Calu3 (cell line): ENCODE data around the gene EMC9. TPM values are rescaled to one million over a fixed set of nuclear protein-coding genes. Genes with fewer than 3 reads are reported as not detected.

Experiments
- BruUV-seq: library from RNA; stranded (reverse); fragments of 400-500 nt; replicated peaks from 2 replicates; lab custom pipeline; 2021; lab: Mats Ljungman, UMichigan
- CTCF ChIA-PET: fragments of 300-600 bp; sonication (Branson Sonifier 250); formaldehyde crosslinking; loops from one replicate; lab custom pipeline; 2022; ENCODE audit warnings: antibody characterized with exemption; lab: Charles Lee
- DNase-seq: peaks from one replicate; pipeline ENCODE4 v3.0.0; 2022
- H3K27ac Mint-ChIP-seq: one replicate; pipeline ENCODE4 v1.8.0; 2022; ENCODE audit warnings: mixed read lengths; ENCODE audit not compliant: unreplicated experiment
- H3K27me3 Mint-ChIP-seq: one replicate; pipeline ENCODE4 v1.8.0; 2022; ENCODE audit warnings: mixed read lengths; ENCODE audit not compliant: unreplicated experiment
- H3K36me3 Mint-ChIP-seq: one replicate; pipeline ENCODE4 v1.8.0; 2022; ENCODE audit warnings: mild to moderate bottlenecking, moderate library complexity, mixed read lengths; ENCODE audit not compliant: insufficient read depth, unreplicated experiment
- H3K4me1 Mint-ChIP-seq: one replicate; pipeline ENCODE4 v1.8.0; 2022; ENCODE audit warnings: mild to moderate bottlenecking, low read depth, mixed read lengths; ENCODE audit not compliant: unreplicated experiment
- H3K4me3 Mint-ChIP-seq: one replicate; pipeline ENCODE4 v1.8.0; 2022; ENCODE audit warnings: mild to moderate bottlenecking, low read depth, moderate library complexity, mixed read lengths; ENCODE audit not compliant: unreplicated experiment
- H3K9me3 Mint-ChIP-seq: one replicate; pipeline ENCODE4 v1.8.0; 2022; ENCODE audit warnings: low read depth, mixed read lengths; ENCODE audit not compliant: unreplicated experiment
- intact Hi-C: fragments of 100-400 bp; cut with micrococcal nuclease; formaldehyde crosslinking; loops from one replicate; pipeline ENCODE4 v1.10.0; 2022; ENCODE audit not compliant: unreplicated experiment
- total RNA-seq: library from RNA; stranded (reverse); gene quantifications from 2 replicates; pipeline ENCODE4 v1.2.3, GENCODE V29; 2022
- TF ChIP-seq, protein P1 (sequence below): fragments of 200-600 bp; IDR thresholded peaks from one replicate; pipeline ENCODE4 v1.8.0; 2022; ENCODE audit warnings: antibody characterized with exemption; ENCODE audit not compliant: unreplicated experiment

Gene EMC9
- total RNA-seq, 1 experiment from 2014 or later: 38.0 TPM

- Mint-ChIP-seq H3K9me3 (no peaks in the 10 kb centered on the region), H3K4me3 (no peak within 1 kb of the TSS), H3K27me3 (no peaks in the 10 kb centered on the region), H3K27ac (no peak within 1 kb of the TSS), H3K36me3 (peaks cover 5% of the 10 kb centered on the region), H3K4me1 (peaks cover 6% of the 10 kb centered on the region)
- TF ChIP-seq, protein P1, sequence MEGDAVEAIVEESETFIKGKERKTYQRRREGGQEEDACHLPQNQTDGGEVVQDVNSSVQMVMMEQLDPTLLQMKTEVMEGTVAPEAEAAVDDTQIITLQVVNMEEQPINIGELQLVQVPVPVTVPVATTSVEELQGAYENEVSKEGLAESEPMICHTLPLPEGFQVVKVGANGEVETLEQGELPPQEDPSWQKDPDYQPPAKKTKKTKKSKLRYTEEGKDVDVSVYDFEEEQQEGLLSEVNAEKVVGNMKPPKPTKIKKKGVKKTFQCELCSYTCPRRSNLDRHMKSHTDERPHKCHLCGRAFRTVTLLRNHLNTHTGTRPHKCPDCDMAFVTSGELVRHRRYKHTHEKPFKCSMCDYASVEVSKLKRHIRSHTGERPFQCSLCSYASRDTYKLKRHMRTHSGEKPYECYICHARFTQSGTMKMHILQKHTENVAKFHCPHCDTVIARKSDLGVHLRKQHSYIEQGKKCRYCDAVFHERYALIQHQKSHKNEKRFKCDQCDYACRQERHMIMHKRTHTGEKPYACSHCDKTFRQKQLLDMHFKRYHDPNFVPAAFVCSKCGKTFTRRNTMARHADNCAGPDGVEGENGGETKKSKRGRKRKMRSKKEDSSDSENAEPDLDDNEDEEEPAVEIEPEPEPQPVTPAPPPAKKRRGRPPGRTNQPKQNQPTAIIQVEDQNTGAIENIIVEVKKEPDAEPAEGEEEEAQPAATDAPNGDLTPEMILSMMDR: no peak
- CTCF ChIA-PET: no interaction called here
- no peak for DNase-seq
- intact Hi-C loops: no loop called here
- no TSS peak for BruUV-seq
Observed at GRCh38 chr14:24130380-24130716, 11.0 kb downstream of the EMC9 start, which contains the start of gene FITM1. Gene FITM1 (plus strand): TSS chr14:24130659. CDS start chr14:24131564, 905 bp downstream.

GRCh38 chr14:24129410-24129998 lies 11.9 kb downstream of the EMC9 start:
- CTCF ChIA-PET: no interaction called here
- Mint-ChIP-seq H3K9me3 (no peaks in the 10 kb centered on the region), H3K27ac (no peak overlapping the region), H3K4me1 (no peaks in the 10 kb centered on the region), H3K27me3 (no peaks in the 10 kb centered on the region), H3K4me3 (no peak overlapping the region), H3K36me3 (peaks cover 4% of the 10 kb centered on the region)
- no peak for DNase-seq
- no TSS peak for BruUV-seq
- TF ChIP-seq, protein P1: no peak
- intact Hi-C loops: no loop called here

DNA sequence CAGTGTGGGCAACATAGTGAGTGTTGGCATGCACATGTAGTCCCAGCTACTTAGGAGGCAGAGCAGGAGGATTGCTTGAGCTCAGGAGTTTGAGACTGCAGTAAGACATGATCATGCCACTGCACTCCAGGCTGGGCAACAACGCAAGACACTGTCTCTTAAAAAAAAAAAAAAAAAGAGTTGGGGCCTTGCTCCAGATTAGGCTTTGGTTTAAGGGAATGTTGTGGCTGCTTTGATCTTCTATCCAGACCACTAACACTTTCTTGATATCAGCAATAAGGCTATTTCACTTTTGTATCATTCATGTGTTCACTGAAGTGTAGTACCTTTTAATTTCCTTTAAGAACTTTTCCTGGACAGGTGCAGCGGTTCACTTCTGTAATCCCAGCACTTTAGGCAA lies 13.7 kb downstream of the EMC9 start:
- no TSS peak for BruUV-seq
- Mint-ChIP-seq H3K9me3 (no peaks in the 10 kb centered on the region), H3K27me3 (no peaks in the 10 kb centered on the region), H3K36me3 (peaks cover 13% of the 10 kb centered on the region), H3K27ac (no peak overlapping the region), H3K4me3 (no peak overlapping the region), H3K4me1 (no peaks in the 10 kb centered on the region)
- intact Hi-C loops: no loop called here
- TF ChIP-seq, protein P1: no peak
- CTCF ChIA-PET: no interaction called here
- DNase-seq: no peak

DNA sequence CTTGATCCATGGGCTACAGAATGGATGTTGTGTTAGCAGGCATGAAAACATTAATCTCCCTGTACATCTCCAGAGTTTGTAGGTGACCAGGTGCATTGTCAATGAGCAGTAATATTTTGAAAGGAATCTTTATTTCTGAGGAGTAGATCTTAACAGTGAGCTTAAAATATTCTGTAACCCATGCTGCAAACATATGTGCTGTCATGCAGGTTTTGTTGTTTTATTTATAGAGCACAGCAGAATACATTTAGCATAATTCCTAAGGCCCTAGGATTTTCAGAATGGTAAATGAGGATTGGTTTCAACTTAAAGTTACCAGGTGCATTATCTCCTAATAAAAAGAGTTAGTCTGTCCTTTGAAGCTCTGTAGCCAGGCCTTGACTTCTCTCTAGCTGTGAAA lies 14.5 kb downstream of the EMC9 start:
- H3K27ac Mint-ChIP-seq: no peak overlapping the region
- BruUV-seq: no TSS peak
- intact Hi-C loops: no loop called here
- CTCF ChIA-PET: interaction anchor here (0.6 to 0.7 kb wide), 2 partner anchors 82 to 115 kb away, joined by 4 to 6 read pairs; no protein-coding TSS in a partner anchor
- no peak for DNase-seq
- peaks cover 13% of the 10 kb centered on the region for H3K36me3 Mint-ChIP-seq
- TF ChIP-seq, protein P1: no peak
- no peak overlapping the region for H3K4me3 Mint-ChIP-seq
- no peaks in the 10 kb centered on the region for H3K27me3 Mint-ChIP-seq
- H3K9me3 Mint-ChIP-seq: no peaks in the 10 kb centered on the region
- H3K4me1 Mint-ChIP-seq: no peaks in the 10 kb centered on the region
